GM12801 (cell line): ENCODE measurements around the gene OR5M3.

Experiments
- TF ChIP-seq, protein P1 (sequence below): IDR thresholded peaks from one replicate; pipeline ENCODE4 v1.5.1; 2011; ENCODE audit warnings: control low read depth; ENCODE audit not compliant: insufficient read length; ENCODE audit errors: extremely low read depth

The OR5M3 gene

DNA sequence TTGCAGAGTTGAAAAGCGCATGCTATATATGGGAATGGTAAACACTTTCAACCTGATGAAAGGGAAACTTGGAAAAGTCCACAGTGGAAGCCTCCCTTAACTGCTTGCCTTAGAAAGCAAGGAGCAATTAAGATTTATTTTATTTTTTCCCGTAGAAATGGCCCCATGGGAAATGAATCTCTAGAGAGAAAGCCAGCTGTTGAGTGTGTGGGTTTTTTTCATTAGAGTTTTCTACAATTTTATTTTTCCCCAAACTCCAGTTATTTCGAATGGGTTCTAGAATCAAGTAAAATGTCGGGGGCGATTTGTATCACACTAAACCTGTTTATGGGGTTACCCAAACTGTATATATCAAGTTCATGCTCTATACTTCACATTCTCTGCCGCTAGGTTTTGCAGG is at the start of gene OR5M3:
Gene OR5M3 (minus strand): TSS at position 101 of the 400 bp plus-strand sequence. CDS start 2,855 bp downstream, outside the sequence.
- TF ChIP-seq, protein P1, sequence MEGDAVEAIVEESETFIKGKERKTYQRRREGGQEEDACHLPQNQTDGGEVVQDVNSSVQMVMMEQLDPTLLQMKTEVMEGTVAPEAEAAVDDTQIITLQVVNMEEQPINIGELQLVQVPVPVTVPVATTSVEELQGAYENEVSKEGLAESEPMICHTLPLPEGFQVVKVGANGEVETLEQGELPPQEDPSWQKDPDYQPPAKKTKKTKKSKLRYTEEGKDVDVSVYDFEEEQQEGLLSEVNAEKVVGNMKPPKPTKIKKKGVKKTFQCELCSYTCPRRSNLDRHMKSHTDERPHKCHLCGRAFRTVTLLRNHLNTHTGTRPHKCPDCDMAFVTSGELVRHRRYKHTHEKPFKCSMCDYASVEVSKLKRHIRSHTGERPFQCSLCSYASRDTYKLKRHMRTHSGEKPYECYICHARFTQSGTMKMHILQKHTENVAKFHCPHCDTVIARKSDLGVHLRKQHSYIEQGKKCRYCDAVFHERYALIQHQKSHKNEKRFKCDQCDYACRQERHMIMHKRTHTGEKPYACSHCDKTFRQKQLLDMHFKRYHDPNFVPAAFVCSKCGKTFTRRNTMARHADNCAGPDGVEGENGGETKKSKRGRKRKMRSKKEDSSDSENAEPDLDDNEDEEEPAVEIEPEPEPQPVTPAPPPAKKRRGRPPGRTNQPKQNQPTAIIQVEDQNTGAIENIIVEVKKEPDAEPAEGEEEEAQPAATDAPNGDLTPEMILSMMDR: no peak

DNA sequence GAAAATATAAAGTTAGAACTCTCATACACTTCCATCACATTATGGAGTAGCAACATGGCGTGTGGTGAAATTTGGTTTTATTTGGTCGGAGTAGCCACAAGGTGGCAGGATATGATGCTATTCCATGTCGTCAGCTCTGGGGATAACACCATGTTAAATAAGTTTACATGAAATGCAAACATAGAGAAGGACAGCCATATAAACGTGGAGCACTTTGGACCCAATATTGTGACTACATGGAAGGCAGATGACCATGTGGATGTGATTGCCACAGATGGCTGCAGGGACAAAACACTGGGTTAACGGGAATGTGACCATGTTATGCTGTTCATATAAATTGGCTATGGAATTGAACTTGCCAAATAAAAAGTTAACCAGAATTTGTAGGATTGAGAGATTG is 48.9 kb upstream of the OR5M3 start:
- TF ChIP-seq, protein P1: no peak

DNA sequence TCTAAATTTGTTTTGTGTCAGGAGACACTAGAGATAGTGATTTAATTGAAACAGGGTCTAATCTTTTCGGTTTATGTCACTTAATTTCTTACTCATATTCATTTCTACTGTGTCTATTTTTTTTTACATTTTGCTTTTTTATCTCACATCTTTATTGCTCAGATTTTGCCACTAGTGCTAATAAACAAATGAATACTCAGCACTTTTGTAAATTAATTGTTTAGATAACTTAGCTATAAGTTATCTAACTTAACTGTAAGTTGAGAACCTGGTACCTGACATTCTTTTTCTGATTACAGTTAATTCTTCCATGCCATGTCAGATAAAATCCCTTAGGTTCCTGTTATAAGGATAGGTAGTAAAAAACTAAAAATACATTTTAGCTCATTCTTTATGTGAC is 40.1 kb upstream of the OR5M3 start:
- TF ChIP-seq, protein P1: no peak

DNA sequence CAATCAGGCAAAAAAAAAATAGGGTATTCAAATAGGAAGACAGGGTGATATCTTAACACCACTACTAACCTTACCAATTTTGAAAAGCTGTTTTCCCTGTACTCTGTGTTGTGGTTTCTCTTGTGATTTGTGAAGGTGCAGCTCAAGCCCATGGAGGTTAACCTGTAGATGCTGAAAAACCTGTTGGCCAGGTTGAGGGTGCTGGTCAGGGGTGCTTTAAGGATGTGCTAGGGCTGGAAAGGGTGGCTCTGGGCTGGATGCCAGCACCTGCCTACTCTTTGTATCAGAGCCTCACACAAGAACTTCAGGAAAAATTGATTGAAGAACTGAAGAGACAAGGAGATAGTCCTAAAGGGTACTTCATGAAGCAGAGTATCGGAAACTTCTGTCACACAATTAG is 36.3 kb upstream of the OR5M3 start:
- TF ChIP-seq, protein P1: no peak

DNA sequence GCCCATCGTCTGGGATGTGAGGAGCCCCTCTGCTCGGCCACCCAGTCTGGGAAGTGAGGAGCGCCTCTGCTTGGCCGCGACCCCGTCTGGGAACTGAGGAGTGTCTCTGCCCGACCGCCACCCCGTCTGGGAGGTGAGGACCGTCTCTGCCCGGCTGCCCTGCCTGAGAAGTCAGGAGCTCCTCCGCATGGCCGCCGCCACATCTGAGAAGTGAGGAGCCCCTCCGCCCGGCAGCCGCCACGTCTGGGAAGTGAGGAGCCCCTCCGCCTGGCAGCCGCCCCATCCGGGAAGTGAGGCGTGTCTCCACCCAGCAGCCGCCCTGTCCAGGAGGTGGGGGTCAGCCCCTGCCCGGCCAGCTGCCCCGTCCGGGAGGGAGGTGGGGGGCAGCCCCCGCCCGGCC is 23.9 kb upstream of the OR5M3 start:
- TF ChIP-seq, protein P1: no peak

DNA sequence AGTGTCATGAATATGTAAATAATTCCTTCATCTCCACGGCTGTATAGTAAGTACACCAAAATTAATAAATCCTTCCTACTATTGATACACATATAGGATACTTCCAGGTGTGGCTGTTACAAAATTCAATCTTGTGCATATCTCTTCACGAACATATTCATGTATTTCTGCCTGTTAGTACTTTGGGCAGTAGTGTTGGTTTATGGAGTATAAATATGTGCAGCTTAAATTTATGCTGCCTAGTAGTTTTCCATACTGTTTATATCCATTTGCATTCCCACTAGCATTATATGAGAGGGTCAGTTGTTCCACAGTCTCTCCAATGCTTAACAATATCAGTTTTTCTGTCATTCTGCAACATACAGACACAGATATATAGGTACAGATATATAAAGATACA is 22.0 kb upstream of the OR5M3 start:
- TF ChIP-seq, protein P1: no peak

DNA sequence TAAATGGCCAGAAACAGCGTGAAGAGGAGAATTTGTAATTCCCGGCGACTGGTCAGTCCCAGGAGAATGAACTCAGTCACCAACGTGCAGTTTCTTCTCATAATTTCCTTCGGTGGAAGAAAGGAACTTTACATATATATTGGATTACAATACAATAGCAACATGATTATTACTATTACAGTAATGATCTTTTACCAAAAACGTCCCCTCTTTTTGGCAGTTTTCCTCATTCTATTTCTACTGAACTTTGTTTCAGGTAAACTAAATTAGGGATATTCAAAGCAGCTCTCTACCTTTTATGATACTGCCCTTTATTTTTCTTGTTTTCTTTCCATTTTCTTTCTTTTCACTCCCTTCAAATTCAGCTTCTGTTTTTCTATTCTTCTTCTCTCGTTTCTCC is 18.1 kb upstream of the OR5M3 start, which contains the start of gene OR5M8:
Gene OR5M8 (minus strand): TSS at position 101 of the 400 bp plus-strand sequence. CDS start 0 bp downstream, at position 101.
- TF ChIP-seq, protein P1: no peak

DNA sequence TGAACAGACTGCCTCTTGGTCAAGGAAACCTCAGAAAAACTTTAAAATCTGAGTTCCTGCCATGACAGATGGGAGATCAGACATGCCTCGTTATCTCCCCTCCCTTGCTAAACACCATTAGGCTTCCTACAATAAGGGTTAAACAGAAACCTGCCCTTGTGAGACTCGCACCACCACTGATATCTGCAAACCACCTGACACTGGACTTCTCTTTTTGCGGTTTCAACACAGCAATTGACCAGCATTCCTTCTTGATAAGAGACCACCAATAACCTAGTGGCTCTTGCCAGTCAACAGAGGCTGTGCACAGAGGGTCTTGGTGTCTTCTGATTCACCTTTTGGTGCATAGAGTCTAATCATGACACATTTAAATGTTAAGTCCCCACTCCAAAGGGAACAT is 13.6 kb upstream of the OR5M3 start:
- TF ChIP-seq, protein P1: no peak
